ENCODE results near the gene CD2. TPM values are rescaled to one million over a fixed set of nuclear protein-coding genes. Genes with fewer than 3 reads are reported as not detected.

CD2 gene
- total and polyA plus RNA-seq, 2 of the 8 experiments (the other 6 are each of a cell fraction or from before 2014, with no cell fraction given), result not detected

DNA sequence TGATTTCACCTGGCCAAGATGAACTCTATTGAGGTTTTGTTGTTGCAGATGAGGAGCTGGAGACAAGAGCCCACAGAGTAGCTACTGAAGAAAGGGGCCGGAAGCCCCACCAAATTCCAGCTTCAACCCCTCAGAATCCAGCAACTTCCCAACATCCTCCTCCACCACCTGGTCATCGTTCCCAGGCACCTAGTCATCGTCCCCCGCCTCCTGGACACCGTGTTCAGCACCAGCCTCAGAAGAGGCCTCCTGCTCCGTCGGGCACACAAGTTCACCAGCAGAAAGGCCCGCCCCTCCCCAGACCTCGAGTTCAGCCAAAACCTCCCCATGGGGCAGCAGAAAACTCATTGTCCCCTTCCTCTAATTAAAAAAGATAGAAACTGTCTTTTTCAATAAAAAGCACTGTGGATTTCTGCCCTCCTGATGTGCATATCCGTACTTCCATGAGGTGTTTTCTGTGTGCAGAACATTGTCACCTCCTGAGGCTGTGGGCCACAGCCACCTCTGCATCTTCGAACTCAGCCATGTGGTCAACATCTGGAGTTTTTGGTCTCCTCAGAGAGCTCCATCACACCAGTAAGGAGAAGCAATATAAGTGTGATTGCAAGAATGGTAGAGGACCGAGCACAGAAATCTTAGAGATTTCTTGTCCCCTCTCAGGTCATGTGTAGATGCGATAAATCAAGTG, 14.3 kb downstream of the CD2 start (continued):
- TF ChIP-seq EP300 (IDR thresholded peaks at IDR 0.05; ENCODE audit: borderline replicate concordance in 1 of 2, low read depth in 2 of 2, low read length in 2 of 2), result no peak
- TF ChIP-seq RXRA (IDR thresholded peaks at IDR 0.05; ENCODE audit: insufficient read depth, low read depth, low read length), result no peak
- no peak for TF ChIP-seq ASH2L (IDR thresholded peaks at IDR 0.05; ENCODE audit: low read length)
- TF ChIP-seq CBX8 (IDR thresholded peaks at IDR 0.05; ENCODE audit: borderline replicate concordance, low read depth, low read length), result no peak

All from H1 (cell line).